ENCODE results near the gene GFRA4.
"Not testable (repeated sequence)": the region's sequence is repeated elsewhere in the genome, so short reads cannot be mapped to it uniquely, and the experiment has no call there.

Gene GFRA4

DNA sequence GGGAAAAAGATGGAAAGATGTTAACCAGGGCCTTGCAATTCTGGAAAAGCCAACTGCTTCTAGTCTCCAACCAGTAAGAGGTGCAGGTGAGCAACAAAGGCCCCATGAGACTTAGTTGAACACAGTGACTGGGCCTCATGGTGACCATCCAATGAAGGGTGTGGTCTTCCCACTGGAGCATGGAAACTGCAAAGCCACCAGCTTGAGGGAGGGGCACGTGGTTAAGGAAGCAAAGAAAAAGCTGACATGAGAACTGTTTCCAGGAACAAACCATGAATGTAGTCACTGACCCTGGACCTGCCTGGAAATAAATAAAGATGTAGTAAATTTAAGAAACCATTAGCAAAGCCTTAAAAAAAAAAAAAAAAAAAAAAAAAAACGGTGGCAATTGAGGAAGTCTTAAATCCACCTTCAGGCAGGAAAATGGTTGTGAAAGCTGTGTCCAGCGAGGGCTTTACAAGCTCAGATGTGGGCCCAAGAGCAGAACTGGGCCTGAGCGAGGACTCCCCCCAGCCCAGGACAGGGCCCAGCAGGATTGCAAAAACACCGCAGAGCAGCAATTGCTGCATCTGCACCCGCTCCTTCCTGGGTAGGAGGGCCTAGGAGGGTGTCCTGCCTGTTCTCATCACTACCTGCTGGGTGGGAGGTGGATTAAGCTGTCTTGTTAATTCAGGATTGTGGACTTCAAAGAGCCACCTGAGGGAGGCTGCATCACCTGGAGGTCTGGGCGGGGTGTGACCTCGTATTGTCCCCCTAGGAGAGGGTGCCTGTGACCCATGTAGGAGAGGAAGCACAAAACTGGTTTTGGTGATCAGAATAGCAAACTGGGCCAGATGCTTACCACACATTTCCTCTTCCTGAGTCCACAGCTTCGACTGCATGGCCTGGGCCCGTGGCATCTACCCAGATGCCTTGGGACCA, 10.3 kb downstream of the GFRA4 start:
- DNase-seq, result no peak

DNA sequence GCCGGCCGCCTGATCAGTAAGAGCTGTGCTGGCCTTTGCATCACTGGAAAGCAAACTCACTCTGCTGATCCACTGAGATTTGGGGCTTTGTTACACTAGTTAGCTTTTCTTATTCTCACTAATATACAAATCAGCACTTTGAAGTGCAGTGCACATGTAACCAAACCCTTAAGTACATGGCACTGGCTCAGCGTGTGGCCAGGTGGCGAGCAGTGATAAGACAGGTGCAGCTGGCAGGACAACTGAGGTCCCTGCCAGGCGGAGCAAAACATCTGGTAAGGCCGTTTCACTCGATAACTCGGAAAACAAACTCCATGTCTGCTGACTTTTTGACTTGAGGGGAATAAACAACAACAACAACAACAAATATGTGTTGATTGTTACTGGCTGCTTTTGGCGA, 11.0 kb downstream of the GFRA4 start:
- DNase-seq, result no peak

DNA sequence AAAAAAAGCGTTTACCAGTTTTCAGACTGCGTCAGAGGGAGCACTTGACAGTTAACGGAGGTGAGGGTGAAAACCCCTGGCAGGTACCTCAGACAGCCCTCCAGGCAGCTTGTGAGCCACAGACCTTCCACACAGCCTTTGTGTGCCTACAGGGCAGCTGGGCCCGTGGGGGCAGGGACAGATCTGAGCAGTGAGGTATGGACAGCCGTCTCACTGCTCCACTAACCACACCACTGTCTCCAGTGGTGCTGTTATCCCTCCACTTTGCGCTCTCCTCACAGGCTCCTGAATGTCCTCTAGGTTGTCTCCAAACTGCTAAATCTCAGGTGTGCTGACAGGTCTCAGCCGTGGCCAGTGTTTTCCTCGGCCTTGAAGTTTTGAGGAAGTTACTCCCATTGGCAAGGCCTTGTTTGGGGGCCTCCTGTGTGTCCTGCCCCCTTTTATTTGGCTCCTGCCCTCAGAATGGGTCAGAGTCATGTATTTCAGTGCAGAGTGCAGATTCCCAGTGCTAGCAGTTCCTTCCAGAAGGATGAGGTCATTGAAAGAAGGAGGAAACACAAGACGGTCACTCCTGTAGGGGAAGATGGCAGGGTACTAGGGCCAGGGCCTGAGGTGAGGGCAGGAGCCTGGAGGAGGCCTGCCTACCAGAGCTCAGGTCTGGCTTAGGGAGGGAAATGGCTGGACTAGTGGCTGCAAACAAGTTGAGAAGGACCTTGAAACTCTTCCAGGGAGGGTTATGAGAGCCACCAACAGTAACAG, 11.8 kb downstream of the GFRA4 start:
- DNase-seq, result no peak

DNA sequence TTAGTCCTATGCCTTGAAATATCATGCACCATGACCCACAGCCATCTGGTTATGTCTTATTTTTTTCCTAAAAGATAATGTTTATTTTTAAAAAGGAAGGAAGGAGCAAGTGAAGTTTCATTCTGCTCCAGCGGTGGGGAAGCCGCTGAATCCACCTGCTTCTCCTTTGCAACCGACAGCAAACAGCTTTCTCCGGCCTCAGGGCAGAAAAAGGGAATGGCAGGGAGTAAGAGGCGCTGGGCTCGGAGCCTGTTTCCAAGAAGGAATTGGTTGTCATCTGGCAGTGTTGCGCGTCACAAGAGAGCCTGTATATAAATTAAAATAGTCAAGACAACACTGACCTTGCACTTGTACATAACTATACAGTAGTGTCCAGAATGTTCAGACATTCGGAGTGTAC, 14.2 kb downstream of the GFRA4 start:
- DNase-seq, result no peak

DNA sequence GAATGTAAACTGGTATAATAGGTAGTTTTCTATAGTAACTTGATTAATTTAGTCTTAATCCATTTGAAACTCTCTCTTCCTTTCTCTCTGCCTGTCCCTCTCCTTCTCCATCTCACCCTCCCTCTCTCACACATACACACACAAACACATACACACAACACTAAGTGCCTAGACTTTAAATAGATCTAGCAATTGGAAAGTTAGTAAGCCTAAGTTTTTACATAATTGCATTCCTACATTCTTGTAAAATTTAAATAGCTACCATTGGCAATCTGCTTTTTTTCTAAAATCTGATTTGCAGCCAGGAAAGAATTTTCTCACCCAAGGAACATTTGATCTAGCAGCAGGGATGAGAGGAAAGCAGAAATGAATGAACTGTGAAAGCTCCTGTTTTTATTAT, 15.7 kb downstream of the GFRA4 start:
- DNase-seq, result no peak

DNA sequence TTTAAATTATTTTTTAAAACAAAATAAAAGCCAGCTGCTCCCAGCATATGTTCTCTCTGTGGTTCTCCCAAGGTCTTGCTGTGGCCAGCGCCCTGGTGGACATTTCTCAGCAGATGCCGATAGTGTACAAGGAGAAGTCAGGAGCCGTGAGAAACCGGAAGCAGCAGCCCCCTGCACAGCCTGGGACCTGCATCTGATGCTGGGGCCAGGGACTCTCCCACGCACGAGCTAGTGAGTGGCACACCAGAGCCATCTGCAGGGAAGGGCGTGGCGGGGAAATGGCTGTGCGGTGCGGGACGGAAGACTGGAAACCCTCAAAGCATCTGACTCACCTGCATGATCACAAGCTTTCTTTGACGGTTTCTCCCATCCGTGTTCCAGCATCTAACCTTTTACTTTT, 16.5 kb downstream of the GFRA4 start:
- DNase-seq, result no peak

- DNase-seq, result no peak
Observed at GRCh38 chr20:3646067-3646440, 17.1 kb downstream of the GFRA4 start.

DNA sequence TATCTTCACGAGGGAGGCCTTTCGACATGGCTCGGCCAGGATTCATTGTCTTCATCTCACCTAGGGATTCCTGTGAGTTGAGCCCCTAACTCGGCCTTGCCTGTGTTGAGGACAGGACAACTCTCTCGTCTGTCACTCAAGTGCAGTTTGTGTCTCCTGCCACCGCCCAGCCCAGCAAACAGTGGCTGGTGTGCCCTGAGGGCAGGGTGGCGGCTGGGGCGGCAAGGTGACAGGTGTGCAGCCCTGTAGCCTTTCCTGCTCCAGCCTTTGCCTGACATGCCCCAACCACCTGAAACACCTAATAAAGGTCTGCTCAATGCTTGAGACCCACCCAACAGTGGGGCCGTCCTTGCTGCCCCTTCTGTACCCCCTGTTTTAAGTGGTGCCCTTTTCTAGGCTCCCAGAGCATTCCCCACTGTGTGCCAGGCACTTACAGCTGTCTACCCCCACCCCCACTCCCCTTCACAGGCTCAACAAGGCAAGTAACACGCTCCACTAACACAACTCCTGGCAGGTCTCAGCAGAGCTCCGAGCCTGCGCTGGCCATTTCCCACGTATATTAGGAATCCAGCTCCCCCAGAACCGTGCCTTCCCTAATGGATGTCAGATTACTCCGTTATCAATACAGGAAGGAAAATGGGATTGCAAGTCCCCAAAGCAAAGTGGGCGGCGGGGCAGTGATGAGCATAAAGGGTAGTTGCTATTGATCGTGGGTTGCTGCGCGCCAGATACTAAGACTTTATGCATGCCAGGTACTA, 17.7 kb downstream of the GFRA4 start:
- no peak for DNase-seq

- DNase-seq, result no peak
Observed at GRCh38 chr20:3640259-3640658, 22.9 kb downstream of the GFRA4 start.

DNA sequence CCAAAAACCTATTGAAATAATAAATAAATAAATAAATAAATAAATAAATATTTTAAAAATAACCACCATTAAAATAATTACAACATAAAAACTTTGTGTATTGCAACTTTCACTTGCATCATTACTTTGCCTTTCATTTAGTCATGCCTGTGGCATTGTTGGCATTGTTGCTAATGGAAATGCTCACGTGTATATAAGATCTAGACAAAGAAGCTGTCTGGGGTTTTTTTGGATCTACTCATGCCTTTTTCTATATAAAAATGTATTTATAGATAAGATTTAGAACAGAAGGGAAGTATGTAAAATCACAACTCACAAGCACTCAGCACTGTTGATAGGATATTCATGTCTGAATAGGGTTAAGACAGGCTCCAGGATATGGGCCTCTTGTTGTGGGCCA, 27.9 kb downstream of the GFRA4 start:
- no peak for DNase-seq

DNA sequence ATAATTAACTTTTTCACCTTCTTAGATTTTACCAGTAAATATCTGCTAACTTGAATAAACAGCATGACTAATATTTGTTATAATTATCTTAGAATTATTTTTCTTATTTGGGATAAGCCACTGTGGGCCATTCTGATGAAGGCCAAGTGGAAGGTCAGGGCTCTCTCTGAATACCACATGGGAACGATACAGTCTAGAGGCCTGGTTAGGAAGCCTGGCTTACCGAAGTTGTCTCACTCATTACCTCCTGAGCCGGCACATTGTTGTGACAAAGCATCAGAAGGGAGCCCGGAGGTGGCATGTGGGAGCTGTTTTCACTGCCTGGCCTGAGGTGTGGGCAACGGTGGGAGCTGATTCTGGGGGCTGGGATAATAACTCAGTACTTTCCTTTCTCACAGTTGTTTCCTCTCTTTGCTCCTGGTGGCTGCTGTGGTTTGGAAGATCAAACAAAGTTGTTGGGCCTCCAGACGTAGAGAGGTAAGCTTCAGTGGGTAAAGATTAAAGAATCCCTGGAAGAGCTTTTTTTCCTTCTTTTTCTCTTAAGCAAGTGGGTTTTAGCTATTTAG, 29.2 kb downstream of the GFRA4 start:
- no peak for DNase-seq

DNA sequence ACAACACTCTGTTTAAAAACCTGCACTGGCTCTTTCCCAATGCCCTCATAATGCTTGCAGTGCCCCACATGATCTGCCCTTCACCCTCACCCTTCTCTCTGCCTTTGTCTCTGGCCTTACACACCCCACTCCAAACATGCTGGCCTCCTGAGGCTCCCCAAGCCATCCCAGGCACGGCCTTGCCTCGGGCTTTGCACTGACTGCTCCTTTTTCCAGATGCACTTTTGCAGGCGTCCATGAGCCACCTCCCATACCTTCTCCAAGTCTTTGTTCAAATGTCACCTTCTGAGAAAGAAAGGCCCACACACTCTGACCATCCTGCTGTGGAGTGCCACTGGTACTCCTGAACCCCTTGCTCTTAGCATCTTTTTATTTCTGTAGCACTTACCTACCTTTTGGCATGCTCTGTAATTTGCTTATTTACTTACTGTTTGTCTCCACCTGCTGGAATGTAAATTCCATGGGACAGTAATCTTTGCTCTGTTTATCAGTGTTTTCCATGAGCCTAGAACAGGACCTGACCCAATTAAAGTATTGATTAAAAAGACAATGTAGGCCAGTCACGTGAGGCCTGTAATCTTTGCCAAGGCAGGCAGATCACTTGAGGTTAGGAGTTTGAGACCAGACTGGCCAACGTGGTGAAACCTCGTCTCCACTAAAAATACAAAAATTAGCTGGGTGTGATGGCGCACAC, 30.7 kb downstream of the GFRA4 start:
- DNase-seq, result no peak

- no peak for DNase-seq
Observed at GRCh38 chr20:3631534-3631933, 31.7 kb downstream of the GFRA4 start.

DNA sequence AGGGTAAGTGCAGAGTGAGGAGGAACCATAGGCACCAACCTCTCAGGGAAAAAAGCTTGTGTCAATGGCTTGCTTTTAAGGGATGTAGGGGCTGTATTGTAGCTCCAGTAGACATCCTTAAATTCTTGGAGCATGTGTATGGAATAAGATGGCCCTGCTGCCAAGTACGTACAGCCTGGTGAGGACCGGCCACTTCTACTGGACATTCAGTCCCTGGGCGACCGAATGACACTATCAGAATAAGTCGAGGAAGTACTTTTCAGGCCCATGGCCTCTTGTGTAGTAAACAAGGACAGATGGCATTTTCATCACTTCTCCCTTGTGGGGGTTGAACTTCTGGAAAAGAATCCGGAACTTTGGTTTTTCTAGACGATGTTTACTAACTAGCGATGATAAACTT, 32.8 kb downstream of the GFRA4 start:
- no peak for DNase-seq

- DNase-seq, result no peak
Observed at GRCh38 chr20:3629893-3630292, 33.3 kb downstream of the GFRA4 start.

DNA sequence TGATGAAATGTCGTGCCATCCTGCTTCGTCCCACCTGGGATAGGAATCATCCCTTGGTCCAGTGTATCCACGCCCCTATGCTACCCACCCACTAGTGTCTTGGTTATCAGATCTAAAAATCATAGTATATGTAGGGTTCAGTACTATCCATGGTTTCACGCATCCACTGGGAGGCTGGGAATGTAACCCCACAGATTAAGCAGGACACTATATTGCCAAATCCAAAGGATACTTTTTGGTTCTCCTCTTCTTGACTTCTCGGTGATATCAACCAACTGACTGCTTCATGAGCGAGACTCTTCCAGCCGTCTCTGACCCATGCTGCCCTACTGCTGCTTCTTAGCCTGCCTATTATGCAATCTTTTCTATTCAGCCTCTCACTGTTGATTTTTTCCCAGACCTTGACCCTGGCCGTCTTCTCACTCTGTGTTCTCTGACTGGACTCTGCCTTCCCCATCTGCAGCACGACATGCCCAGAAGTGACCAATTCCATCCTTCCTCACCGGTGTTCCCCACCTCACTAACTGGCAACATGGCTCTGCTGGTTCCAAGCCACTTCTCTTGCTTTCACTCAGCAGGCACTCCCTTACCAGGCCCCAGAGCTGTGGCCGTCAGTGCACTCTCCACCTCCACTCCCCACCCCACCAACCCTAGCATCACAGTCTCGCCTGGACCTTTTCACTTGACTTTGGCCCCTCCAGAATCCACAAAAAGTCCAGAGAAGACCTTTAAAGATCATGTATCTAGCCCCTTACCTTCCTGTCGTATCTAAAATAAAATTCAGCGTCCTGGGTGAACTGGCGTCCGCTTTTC, 34.5 kb downstream of the GFRA4 start:
- no peak for DNase-seq

DNA sequence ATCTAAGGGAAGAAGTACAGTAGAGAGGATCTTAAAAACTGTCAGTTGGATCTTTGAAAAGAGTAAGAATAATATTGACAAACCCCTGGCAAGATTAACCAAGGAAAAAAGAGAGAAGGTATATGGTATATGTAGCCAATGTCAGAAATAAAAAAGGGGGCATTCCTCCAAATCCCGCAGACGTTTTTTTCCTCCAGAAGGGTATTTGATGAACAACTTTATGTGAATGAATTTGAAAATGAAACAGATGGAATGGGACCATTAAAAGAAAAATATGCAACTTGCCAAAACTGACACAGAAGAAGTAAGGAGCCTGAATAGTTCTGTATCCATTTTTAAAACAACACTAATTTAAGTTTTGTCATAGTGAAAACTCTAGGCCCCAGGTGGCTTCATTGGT, 35.7 kb downstream of the GFRA4 start:
- no peak for DNase-seq

DNA sequence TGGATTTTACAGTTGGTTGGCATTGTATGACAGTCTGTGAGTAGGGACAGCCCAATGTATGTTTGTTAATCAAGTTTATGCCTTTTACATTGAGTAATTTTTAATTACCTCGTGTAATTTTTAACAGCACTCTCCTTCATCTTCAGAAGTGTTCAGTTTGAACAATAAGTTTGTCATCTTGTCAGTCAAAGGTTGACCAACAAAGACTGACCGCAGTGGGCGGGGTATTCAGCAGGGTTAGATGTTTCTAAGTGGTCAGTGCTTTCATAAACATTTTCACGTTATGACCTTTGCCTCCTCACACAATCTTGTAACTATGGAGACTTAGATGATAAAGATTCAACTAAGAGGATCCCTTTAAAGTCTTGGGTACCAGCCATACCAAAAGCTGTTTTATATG, 40.8 kb downstream of the GFRA4 start:
- DNase-seq, result no peak

- DNase-seq, result no peak
Observed at GRCh38 chr20:3621111-3621510, 42.1 kb downstream of the GFRA4 start.

DNA sequence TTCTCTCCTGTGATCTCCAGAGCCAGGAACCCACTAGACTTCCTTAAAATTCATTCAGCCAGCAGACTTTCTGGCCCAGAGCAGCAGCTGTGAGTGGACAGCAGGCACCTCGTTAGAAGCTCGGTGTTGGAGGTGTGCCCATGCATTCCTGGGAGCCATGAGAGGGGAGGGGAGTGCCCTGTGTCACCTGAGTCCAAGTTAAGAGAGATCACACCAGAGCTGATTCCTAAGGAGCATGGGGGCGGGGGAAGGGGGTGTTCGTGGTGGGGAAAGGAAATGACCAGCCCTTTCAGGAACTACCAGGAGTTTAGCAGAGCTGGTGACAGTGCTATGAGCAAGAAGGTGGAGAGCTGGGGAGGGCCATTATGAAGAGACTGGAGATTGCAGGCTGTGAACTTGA, 46.9 kb downstream of the GFRA4 start:
- DNase-seq, result no peak

- not testable (repeated sequence) for DNase-seq
Observed at GRCh38 chr20:3615171-3615840, 47.9 kb downstream of the GFRA4 start.
